ENCODE measurements around the gene SCAPER.

Gene SCAPER

DNA sequence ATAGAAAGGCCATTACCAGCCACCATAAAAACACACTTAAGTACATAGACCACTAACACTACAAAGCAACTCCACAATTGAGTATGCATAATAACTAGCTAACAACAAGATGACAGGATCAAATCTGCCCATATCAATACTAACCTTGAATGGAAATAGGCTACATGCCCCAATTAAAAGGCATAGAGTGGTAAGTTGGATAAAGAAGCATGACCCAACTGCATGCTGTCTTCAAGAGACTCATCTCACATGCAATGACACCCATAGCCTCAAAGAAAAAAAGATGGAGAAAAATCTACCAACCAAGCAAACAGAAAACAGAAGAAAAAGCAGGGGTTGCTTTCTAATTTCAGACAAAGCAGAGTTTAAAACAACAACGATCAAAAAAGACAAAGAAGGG lies 349.9 kb downstream of the SCAPER start:
- no peak overlapping the region for H3K18ac ChIP-seq (ENCODE audit: low read length)
- no peak overlapping the region for H4K91ac ChIP-seq (ENCODE audit: low read depth, low read length, poor library complexity)
- H3K4me1 ChIP-seq (ENCODE audit: control insufficient read depth in 2 of 2, insufficient read depth in 1 of 2, low read depth in 1 of 2, low read length in 2 of 2) = peaks cover 0 to 3% of the 10 kb centered on the region in 2 donors
- no peak overlapping the region for H2BK5ac ChIP-seq (ENCODE audit: low read length)
- H3K9me3 ChIP-seq (replicated peaks in 1 of 2; ENCODE audit: control insufficient read depth in 2 of 2, insufficient read depth in 1 of 2, low read depth in 1 of 2, low read length in 2 of 2) = no peaks in the 10 kb centered on the region
- H3K23ac ChIP-seq (ENCODE audit: low read depth, low read length, poor library complexity) = no peak overlapping the region
- no peak overlapping the region for H4K8ac ChIP-seq (ENCODE audit: low read depth, low read length)
- H3K9ac ChIP-seq (ENCODE audit: low read depth, low read length, poor library complexity) = no peak overlapping the region
- no peak for DNase-seq (ENCODE audit: low spot score)
- H2BK12ac ChIP-seq (ENCODE audit: low read length) = no peak overlapping the region
- H3K79me1 ChIP-seq (ENCODE audit: low read depth, low read length) = no peaks in the 10 kb centered on the region
- H2AFZ ChIP-seq (ENCODE audit: low read length) = no peak overlapping the region
- no peak overlapping the region for H3K14ac ChIP-seq (ENCODE audit: low read length)
- no CpG with 5 or more reads among the region's 1 CpG for WGBS, 2 donors (ENCODE audit: extremely low coverage in 2 of 2, insufficient read length in 2 of 2, insufficient replicate concordance in 1 of 2)
- H2BK120ac ChIP-seq (ENCODE audit: low read depth, low read length) = no peak overlapping the region
- H3K27ac ChIP-seq (replicated peaks; ENCODE audit: low read length) = no peak overlapping the region
- H3K4ac ChIP-seq (ENCODE audit: low read length) = no peak overlapping the region
- no peaks in the 10 kb centered on the region for H3K27me3 ChIP-seq (ENCODE audit: control insufficient read depth in 3 of 3, insufficient read depth in 3 of 3, low read depth in 1 of 3, low read length in 3 of 3)
- no peak overlapping the region for H2BK15ac ChIP-seq (ENCODE audit: low read length)
- H3K4me3 ChIP-seq (ENCODE audit: low read length in 2 of 2) = no peak overlapping the region
- no peaks in the 10 kb centered on the region for H3K36me3 ChIP-seq (replicated peaks in 1 of 2; ENCODE audit: control insufficient read depth in 2 of 2, insufficient read depth in 2 of 2, low read length in 2 of 2)
- no peak overlapping the region for H3K4me2 ChIP-seq (ENCODE audit: insufficient read depth, low read length, poor library complexity, severe bottlenecking)
- no peak overlapping the region for H2AK5ac ChIP-seq (ENCODE audit: low read depth, low read length)

DNA sequence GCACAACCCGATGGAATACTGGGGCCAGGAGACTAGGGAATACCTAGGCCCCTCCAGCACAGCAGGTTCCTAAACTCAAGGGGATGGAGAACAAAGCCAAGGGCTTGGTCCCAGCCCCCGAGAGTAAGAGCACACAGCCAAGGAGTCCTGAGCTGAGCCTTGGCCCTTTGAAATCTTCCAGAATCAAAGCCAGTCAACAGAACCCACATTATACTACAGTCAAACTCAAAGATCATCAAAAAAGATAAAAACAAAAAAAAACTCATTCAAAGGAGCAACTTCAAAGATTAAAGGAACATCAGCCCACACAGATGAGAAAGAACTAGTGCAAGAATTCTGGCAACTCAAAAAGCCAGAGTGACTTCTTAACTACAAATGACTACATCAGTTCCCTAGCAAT lies 351.6 kb downstream of the SCAPER start:
- DNase-seq (ENCODE audit: low spot score) = no peak

DNA sequence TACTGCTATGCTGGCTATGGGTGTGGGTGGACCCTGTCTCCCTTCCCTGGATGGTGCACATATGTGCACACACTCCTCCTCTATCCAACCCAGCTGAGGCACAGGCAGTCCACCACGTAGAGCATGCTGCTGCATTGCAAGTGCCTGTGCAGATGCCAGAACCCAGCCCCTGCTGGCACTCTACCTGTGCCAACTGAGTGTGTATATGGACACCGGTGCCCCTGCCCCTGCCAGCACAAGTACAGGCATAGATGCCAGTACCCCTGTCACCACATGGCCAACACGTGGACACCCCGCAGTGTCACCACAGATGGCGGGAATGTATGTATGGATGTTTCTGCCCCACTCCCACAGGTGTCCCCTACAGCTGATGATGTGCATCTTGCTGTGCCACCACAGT lies 352.0 kb downstream of the SCAPER start:
- no peak for DNase-seq (ENCODE audit: low spot score)
- H3K36me3 ChIP-seq (replicated peaks in 1 of 2; ENCODE audit: control insufficient read depth in 2 of 2, insufficient read depth in 2 of 2, low read length in 2 of 2) = no peaks in the 10 kb centered on the region
- H2BK15ac ChIP-seq (ENCODE audit: low read length) = no peak overlapping the region
- H3K27ac ChIP-seq (replicated peaks; ENCODE audit: low read length) = no peak overlapping the region
- H4K91ac ChIP-seq (ENCODE audit: low read depth, low read length, poor library complexity) = no peak overlapping the region
- H2AK5ac ChIP-seq (ENCODE audit: low read depth, low read length) = no peak overlapping the region
- peak overlapping the region; percentile 30 for H3K4ac ChIP-seq (ENCODE audit: low read length)
- H3K4me2 ChIP-seq (ENCODE audit: insufficient read depth, low read length, poor library complexity, severe bottlenecking) = no peak overlapping the region
- H4K8ac ChIP-seq (ENCODE audit: low read depth, low read length) = no peak overlapping the region
- H3K4me1 ChIP-seq (ENCODE audit: control insufficient read depth in 2 of 2, insufficient read depth in 1 of 2, low read depth in 1 of 2, low read length in 2 of 2) = peaks cover 0 to 3% of the 10 kb centered on the region in 2 donors
- no peaks in the 10 kb centered on the region for H3K27me3 ChIP-seq (ENCODE audit: control insufficient read depth in 3 of 3, insufficient read depth in 3 of 3, low read depth in 1 of 3, low read length in 3 of 3)
- H3K18ac ChIP-seq (ENCODE audit: low read length) = peak overlapping the region; percentile 16
- H2AFZ ChIP-seq (ENCODE audit: low read length) = no peak overlapping the region
- H3K14ac ChIP-seq (ENCODE audit: low read length) = peak overlapping the region; percentile 84
- H2BK12ac ChIP-seq (ENCODE audit: low read length) = no peak overlapping the region
- no peaks in the 10 kb centered on the region for H3K9me3 ChIP-seq (replicated peaks in 1 of 2; ENCODE audit: control insufficient read depth in 2 of 2, insufficient read depth in 1 of 2, low read depth in 1 of 2, low read length in 2 of 2)
- H3K9ac ChIP-seq (ENCODE audit: low read depth, low read length, poor library complexity) = peak overlapping the region; percentile 24
- no peaks in the 10 kb centered on the region for H3K79me1 ChIP-seq (ENCODE audit: low read depth, low read length)
- H2BK5ac ChIP-seq (ENCODE audit: low read length) = peak overlapping the region; percentile 61
- H3K4me3 ChIP-seq (ENCODE audit: low read length in 2 of 2) = no peak overlapping the region
- H2BK120ac ChIP-seq (ENCODE audit: low read depth, low read length) = no peak overlapping the region
- WGBS, 2 donors (ENCODE audit: extremely low coverage in 2 of 2, insufficient read length in 2 of 2, insufficient replicate concordance in 1 of 2) = no CpG with 5 or more reads among the region's 5 CpGs
- H3K23ac ChIP-seq (ENCODE audit: low read depth, low read length, poor library complexity) = peak overlapping the region; percentile 94

More for the DNA sequence above, 351.6 kb downstream of the SCAPER start:
- Histone ChIP-seq H3K18ac (ENCODE audit: low read length) (no peak overlapping the region), H3K79me1 (ENCODE audit: low read depth, low read length) (no peaks in the 10 kb centered on the region), H3K4me1 (ENCODE audit: control insufficient read depth in 2 of 2, insufficient read depth in 1 of 2, low read depth in 1 of 2, low read length in 2 of 2) (peaks cover 0 to 3% of the 10 kb centered on the region in 2 donors), H3K9me3 (replicated peaks in 1 of 2; ENCODE audit: control insufficient read depth in 2 of 2, insufficient read depth in 1 of 2, low read depth in 1 of 2, low read length in 2 of 2) (no peaks in the 10 kb centered on the region), H3K4ac (ENCODE audit: low read length) (no peak overlapping the region), H3K14ac (ENCODE audit: low read length) (peak overlapping the region; percentile 84), H3K23ac (ENCODE audit: low read depth, low read length, poor library complexity) (peak overlapping the region; percentile 94), H3K4me2 (ENCODE audit: insufficient read depth, low read length, poor library complexity, severe bottlenecking) (no peak overlapping the region), H4K8ac (ENCODE audit: low read depth, low read length) (no peak overlapping the region), H3K36me3 (replicated peaks in 1 of 2; ENCODE audit: control insufficient read depth in 2 of 2, insufficient read depth in 2 of 2, low read length in 2 of 2) (no peaks in the 10 kb centered on the region), H3K4me3 (ENCODE audit: low read length in 2 of 2) (no peak overlapping the region), H3K27ac (replicated peaks; ENCODE audit: low read length) (no peak overlapping the region), H2BK120ac (ENCODE audit: low read depth, low read length) (no peak overlapping the region), H2AK5ac (ENCODE audit: low read depth, low read length) (no peak overlapping the region), H4K91ac (ENCODE audit: low read depth, low read length, poor library complexity) (no peak overlapping the region), H2AFZ (ENCODE audit: low read length) (no peak overlapping the region), H2BK12ac (ENCODE audit: low read length) (no peak overlapping the region), H3K9ac (ENCODE audit: low read depth, low read length, poor library complexity) (no peak overlapping the region), H3K27me3 (ENCODE audit: control insufficient read depth in 3 of 3, insufficient read depth in 3 of 3, low read depth in 1 of 3, low read length in 3 of 3) (no peaks in the 10 kb centered on the region), H2BK5ac (ENCODE audit: low read length) (peak overlapping the region; percentile 61), H2BK15ac (ENCODE audit: low read length) (no peak overlapping the region)
- no CpG with 5 or more reads among the region's 2 CpGs for WGBS, 2 donors (ENCODE audit: extremely low coverage in 2 of 2, insufficient read length in 2 of 2, insufficient replicate concordance in 1 of 2)

DNA sequence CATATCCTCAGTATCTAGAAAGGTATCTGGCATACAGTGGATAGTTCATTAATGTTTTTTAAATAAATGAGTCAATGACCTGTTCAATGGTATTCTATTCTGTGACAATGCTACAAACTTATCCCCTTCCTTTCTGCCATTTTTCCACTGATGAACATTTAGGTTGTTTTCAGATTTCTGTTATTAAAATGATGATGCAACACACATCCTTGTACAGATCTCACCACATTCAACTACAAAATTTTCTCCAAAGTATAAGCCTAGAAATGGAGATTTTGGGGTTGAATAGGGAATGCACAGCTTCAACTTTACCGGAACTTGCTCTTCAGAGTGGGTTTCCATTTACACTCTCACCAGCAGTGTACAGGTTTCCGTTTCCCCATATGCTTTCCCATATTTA lies 358.3 kb downstream of the SCAPER start:
- Histone ChIP-seq H3K18ac (ENCODE audit: low read length) (no peak overlapping the region), H4K91ac (ENCODE audit: low read depth, low read length, poor library complexity) (no peak overlapping the region), H3K23ac (ENCODE audit: low read depth, low read length, poor library complexity) (no peak overlapping the region), H4K8ac (ENCODE audit: low read depth, low read length) (no peak overlapping the region), H3K4me1 (ENCODE audit: control insufficient read depth in 2 of 2, insufficient read depth in 1 of 2, low read depth in 1 of 2, low read length in 2 of 2) (no peaks in the 10 kb centered on the region), H3K27me3 (ENCODE audit: control insufficient read depth in 3 of 3, insufficient read depth in 3 of 3, low read depth in 1 of 3, low read length in 3 of 3) (no peaks in the 10 kb centered on the region), H2BK120ac (ENCODE audit: low read depth, low read length) (no peak overlapping the region), H2BK5ac (ENCODE audit: low read length) (no peak overlapping the region), H3K4me2 (ENCODE audit: insufficient read depth, low read length, poor library complexity, severe bottlenecking) (no peak overlapping the region), H3K4ac (ENCODE audit: low read length) (no peak overlapping the region), H3K27ac (replicated peaks; ENCODE audit: low read length) (no peak overlapping the region), H3K4me3 (ENCODE audit: low read length in 2 of 2) (no peak overlapping the region), H2BK12ac (ENCODE audit: low read length) (no peak overlapping the region), H3K79me1 (ENCODE audit: low read depth, low read length) (no peaks in the 10 kb centered on the region), H2BK15ac (ENCODE audit: low read length) (no peak overlapping the region), H3K14ac (ENCODE audit: low read length) (no peak overlapping the region), H3K9ac (ENCODE audit: low read depth, low read length, poor library complexity) (no peak overlapping the region), H3K9me3 (replicated peaks in 1 of 2; ENCODE audit: control insufficient read depth in 2 of 2, insufficient read depth in 1 of 2, low read depth in 1 of 2, low read length in 2 of 2) (no peaks in the 10 kb centered on the region), H2AFZ (ENCODE audit: low read length) (no peak overlapping the region), H2AK5ac (ENCODE audit: low read depth, low read length) (no peak overlapping the region), H3K36me3 (replicated peaks in 1 of 2; ENCODE audit: control insufficient read depth in 2 of 2, insufficient read depth in 2 of 2, low read length in 2 of 2) (no peaks in the 10 kb centered on the region)
- DNase-seq (ENCODE audit: low spot score) = no peak
- WGBS, 2 donors (ENCODE audit: extremely low coverage in 2 of 2, insufficient read length in 2 of 2, insufficient replicate concordance in 1 of 2) = no CpG with 5 or more reads among the region's 2 CpGs

Measured in neuronal stem cell (in vitro differentiated cells).